SKM-1 (cell line): ENCODE results near the gene SOST.

Source experiments
- DNase-seq: peaks from one replicate; lab custom pipeline; 2025; ENCODE audit not compliant: unreplicated experiment; lab: John Stamatoyannopoulos, UW

Gene SOST

GRCh38 chr17:43710101-43710500, 48.5 kb downstream of the SOST start:
- no peak for DNase-seq

GRCh38 chr17:43709210-43709609, 49.4 kb downstream of the SOST start:
- no peak for DNase-seq

GRCh38 chr17:43707184-43707583, 51.4 kb downstream of the SOST start:
- no peak for DNase-seq

GRCh38 chr17:43706235-43706634, 52.4 kb downstream of the SOST start:
- DNase-seq: no peak
